Spinal cord (tissue), 10 donors: ENCODE measurements around the gene BBS9. TPM values are rescaled to one million over a fixed set of nuclear protein-coding genes. Genes with fewer than 3 reads are reported as not detected.
A peak's percentile ranks its signal among the peaks of the same experiment; 100 is the strongest.

Experiments used
- DNase-seq, 6 donors: peaks; one replicate each; pipeline versions ENCODE4 v3.0.0 to v3.0.0-alpha.2; 2013 to 2015; ENCODE audit warnings: low spot score in 6 of 6, low read depth in 4 of 6
- H3K27ac ChIP-seq: one replicate; pipeline ENCODE4 v1.5.1; 2013; ENCODE audit warnings: low read depth, low read length, control low read depth
- H3K27me3 ChIP-seq: one replicate; pipeline ENCODE4 v1.6.1; 2013; ENCODE audit warnings: low read length; ENCODE audit not compliant: control insufficient read depth, insufficient read depth
- H3K36me3 ChIP-seq: one replicate; pipeline ENCODE4 v1.6.1; 2013; ENCODE audit warnings: low read length; ENCODE audit not compliant: control insufficient read depth, insufficient read depth
- H3K4me1 ChIP-seq: one replicate; pipeline ENCODE4 v1.6.1; 2013; ENCODE audit warnings: low read length; ENCODE audit not compliant: control insufficient read depth, insufficient read depth
- H3K4me3 ChIP-seq: one replicate; pipeline ENCODE4 v1.5.1; 2013; ENCODE audit warnings: low read depth, low read length, control low read depth
- H3K9me3 ChIP-seq: one replicate; pipeline ENCODE4 v1.6.1; 2013; ENCODE audit warnings: low read length; ENCODE audit not compliant: control insufficient read depth, insufficient read depth
- WGBS: methylation state at CpG from one replicate; pipeline ENCODE4 v1.1.5; 2013; ENCODE audit warnings: missing lambda C conversion rate; ENCODE audit not compliant: insufficient coverage; 5-methylcytosine and 5-hydroxymethylcytosine counted together
- polyA plus RNA-seq, 2 donors: library from polyadenylated mRNA; unstranded; fragments of 120-200 nt; gene quantifications; one replicate each; pipeline ENCODE4 v1.2.1, GENCODE V29; 2013; ENCODE audit not compliant: insufficient read length in 2 of 2
- total RNA-seq, 2 donors: library from RNA; depleted of rRNA in 1 of 2; stranded (reverse); fragments of 120-200 nt in 1 of 2; fragments of >200 nt in 1 of 2; gene quantifications; one replicate each; pipeline versions ENCODE4 v1.2.3 to v1.2.4, GENCODE V29; 2013 to 2014
- donor health status: healthy.

The BBS9 gene
- total and polyA plus RNA-seq, 4 donors, result 19.3 to 67.8 (median 28.9) TPM

GRCh38 chr7:33581236-33581635 is 451.9 kb downstream of the BBS9 start:
- no peaks in the 10 kb centered on the region for H3K4me1 ChIP-seq
- no peak overlapping the region for H3K27ac ChIP-seq
- no peak for DNase-seq
- H3K9me3 ChIP-seq, result no peaks in the 10 kb centered on the region
- no peaks in the 10 kb centered on the region for H3K36me3 ChIP-seq
- 57% methylated on average over 1 of the region's 3 CpGs for WGBS
- H3K27me3 ChIP-seq, result no peaks in the 10 kb centered on the region
- no peak overlapping the region for H3K4me3 ChIP-seq

DNA sequence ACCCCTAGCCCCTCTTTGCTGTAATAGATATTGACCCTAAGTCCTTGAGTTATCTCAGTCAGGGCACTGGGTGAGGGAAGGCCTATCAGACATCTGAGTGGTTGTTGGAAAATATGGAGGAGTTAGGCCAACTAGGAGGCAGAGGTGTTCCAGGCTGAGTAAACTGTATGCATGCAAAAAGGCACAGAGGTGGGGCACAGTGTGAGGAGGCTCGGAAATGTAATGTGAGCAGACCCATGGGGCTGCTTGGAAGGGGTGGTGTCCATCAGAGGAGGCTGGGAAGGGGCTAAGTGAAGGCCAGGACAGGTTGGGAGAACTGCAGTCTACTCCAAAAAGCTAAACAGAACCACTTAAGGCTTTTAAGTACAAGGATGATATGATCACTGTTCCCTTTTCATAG is 452.7 kb downstream of the BBS9 start:
- Histone ChIP-seq H3K27me3 (no peaks in the 10 kb centered on the region), H3K4me3 (no peak overlapping the region), H3K36me3 (no peaks in the 10 kb centered on the region), H3K9me3 (no peaks in the 10 kb centered on the region), H3K4me1 (no peaks in the 10 kb centered on the region), H3K27ac (no peak overlapping the region)
- no peak for DNase-seq
- WGBS, result no CpG with 5 or more reads among the region's 1 CpG

DNA sequence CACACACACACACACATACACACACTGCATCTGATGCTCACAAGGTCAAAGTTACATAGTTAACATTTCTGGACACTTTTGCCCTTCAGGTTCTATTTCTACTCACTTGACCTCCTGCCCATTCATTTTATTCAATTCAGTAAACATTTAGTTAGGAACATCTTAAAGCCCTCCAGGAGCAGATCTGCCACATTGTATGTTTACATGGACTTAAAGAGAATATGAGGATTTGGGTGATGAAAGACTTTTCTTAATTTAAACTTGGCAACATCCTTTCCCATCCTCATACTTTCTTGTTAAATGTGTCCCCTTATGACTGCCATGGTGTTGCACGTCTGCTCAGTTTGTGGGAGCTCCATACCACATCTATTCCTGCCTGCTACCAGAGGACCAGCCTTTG is 453.2 kb downstream of the BBS9 start:
- H3K27ac ChIP-seq, result no peak overlapping the region
- 100% methylated on average over 1 of the region's 1 CpG for WGBS
- H3K9me3 ChIP-seq, result no peaks in the 10 kb centered on the region
- no peaks in the 10 kb centered on the region for H3K36me3 ChIP-seq
- H3K4me1 ChIP-seq, result no peaks in the 10 kb centered on the region
- H3K4me3 ChIP-seq, result no peak overlapping the region
- DNase-seq, result no peak
- H3K27me3 ChIP-seq, result no peaks in the 10 kb centered on the region

DNA sequence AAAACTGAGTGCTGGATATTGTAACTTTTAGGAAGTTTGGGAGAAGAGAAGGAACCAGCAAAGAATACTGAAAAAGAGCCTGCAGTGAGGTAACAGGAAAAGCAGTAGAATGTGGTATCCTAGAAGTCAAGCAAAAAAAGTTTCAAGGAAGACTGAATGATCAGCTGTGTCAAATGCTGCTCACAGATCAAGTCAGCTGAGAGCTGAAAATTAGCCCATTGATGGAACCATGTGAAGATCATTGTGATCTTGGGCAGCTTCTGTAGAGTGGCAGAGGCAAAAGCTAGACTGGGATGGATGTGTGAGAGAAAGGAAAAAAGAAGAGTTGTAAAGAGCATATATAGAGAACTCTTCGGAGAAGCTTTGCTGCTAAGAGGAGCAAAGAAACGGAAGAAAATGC is 460.5 kb downstream of the BBS9 start:
- Histone ChIP-seq H3K27me3 (no peaks in the 10 kb centered on the region), H3K36me3 (no peaks in the 10 kb centered on the region), H3K9me3 (no peaks in the 10 kb centered on the region), H3K27ac (no peak overlapping the region), H3K4me3 (no peak overlapping the region), H3K4me1 (no peaks in the 10 kb centered on the region)
- WGBS, result 100% methylated on average over 2 of the region's 2 CpGs
- DNase-seq, result no peak

DNA sequence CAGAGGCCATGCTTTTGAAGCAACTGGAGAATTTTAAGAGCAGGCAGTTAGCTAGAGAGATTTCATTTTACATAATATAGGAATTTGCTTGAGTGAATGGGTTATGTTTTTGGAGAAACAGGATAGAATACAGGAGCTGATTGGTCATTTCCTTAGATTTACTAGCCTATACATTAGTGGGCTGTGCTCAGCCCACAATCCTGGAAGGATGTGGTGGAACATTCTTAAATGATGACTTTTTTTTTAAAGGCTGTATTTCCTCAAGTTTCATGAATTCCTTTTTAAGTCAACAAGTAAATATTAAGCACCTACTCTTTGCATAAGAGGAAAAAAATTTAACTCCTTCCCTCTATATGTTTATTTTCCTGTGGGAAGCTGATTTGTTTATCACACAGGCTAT is 461.6 kb downstream of the BBS9 start:
- H3K27me3 ChIP-seq, result no peaks in the 10 kb centered on the region
- H3K4me1 ChIP-seq, result no peaks in the 10 kb centered on the region
- no peaks in the 10 kb centered on the region for H3K9me3 ChIP-seq
- H3K4me3 ChIP-seq, result no peak overlapping the region
- H3K36me3 ChIP-seq, result no peaks in the 10 kb centered on the region
- DNase-seq, result no peak
- H3K27ac ChIP-seq, result no peak overlapping the region

DNA sequence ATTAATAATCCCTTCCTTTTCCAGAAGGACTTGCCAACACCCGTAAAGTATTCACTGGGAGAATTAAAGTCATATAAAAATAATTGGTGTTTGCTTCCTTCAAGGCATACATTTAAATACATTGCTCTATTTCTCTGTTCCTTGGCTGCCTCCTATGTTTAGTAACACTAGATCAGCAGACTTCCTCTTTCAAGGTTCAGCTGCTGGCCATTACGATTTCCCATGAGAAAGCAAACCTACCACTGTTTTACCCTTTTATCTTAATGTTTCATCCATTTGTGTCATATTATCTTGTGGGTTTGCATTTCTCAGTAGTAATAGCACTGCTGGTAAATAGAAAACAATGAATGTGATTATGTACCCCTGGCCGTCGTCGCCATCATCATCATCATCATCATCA is 462.1 kb downstream of the BBS9 start:
- DNase-seq, result peak in 1 of 6 donors; percentile 44
- no peaks in the 10 kb centered on the region for H3K36me3 ChIP-seq
- WGBS, result no CpG with 5 or more reads among the region's 5 CpGs
- no peak overlapping the region for H3K4me3 ChIP-seq
- no peak overlapping the region for H3K27ac ChIP-seq
- no peaks in the 10 kb centered on the region for H3K9me3 ChIP-seq
- no peaks in the 10 kb centered on the region for H3K27me3 ChIP-seq
- H3K4me1 ChIP-seq, result no peaks in the 10 kb centered on the region

DNA sequence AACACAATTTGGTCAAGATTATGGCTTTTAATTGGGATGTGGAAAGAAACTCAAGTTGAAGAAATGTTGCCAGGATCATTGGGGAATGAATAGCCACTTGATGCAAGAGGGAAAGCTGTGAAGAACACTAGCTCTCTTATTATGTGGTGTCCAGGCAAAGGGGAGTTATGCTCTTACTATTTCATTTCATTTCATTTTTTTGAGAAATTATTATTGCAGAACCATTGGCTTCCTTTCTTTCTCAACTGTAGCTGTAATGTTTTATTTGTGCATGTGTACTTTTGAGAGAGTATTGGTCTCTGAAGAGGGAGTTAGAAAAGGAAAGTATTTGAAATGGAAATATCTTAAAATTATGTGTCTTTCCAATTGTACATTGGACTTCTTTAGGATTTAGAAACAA is 463.4 kb downstream of the BBS9 start:
- H3K9me3 ChIP-seq, result no peaks in the 10 kb centered on the region
- no peaks in the 10 kb centered on the region for H3K36me3 ChIP-seq
- no peak for DNase-seq
- no peak overlapping the region for H3K4me3 ChIP-seq
- H3K27me3 ChIP-seq, result no peaks in the 10 kb centered on the region
- H3K4me1 ChIP-seq, result no peaks in the 10 kb centered on the region
- H3K27ac ChIP-seq, result no peak overlapping the region

GRCh38 chr7:33593611-33594010 is 464.2 kb downstream of the BBS9 start:
- Histone ChIP-seq H3K4me1 (no peaks in the 10 kb centered on the region), H3K27me3 (no peaks in the 10 kb centered on the region), H3K9me3 (no peaks in the 10 kb centered on the region), H3K4me3 (no peak overlapping the region), H3K36me3 (no peaks in the 10 kb centered on the region), H3K27ac (peak overlapping the region; percentile 38)
- DNase-seq, result peak in 2 of 6 donors; percentile 14 to 53
- no CpG with 5 or more reads among the region's 3 CpGs for WGBS

DNA sequence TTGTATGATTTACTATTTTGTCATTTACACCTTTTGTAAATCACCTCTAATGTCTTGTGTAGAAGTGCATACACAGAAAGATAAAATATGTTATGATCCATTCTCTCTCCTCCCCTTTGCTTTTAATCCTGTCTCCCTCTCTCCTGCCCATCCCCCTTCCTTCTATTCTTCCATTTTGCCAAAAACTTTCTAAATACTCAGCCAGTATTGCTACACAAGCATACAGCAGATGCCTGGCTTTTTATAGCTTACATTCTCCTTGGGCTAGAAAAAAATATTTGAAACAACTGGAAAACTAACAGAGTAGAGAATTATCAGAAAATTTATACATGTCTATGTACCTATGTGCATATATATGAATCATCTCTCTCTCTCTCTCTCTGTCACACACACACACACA is 467.3 kb downstream of the BBS9 start:
- Histone ChIP-seq H3K27ac (no peak overlapping the region), H3K9me3 (no peaks in the 10 kb centered on the region), H3K4me1 (no peaks in the 10 kb centered on the region), H3K27me3 (no peaks in the 10 kb centered on the region), H3K4me3 (no peak overlapping the region), H3K36me3 (no peaks in the 10 kb centered on the region)
- no peak for DNase-seq

GRCh38 chr7:33597181-33597580 is 467.8 kb downstream of the BBS9 start:
- no peak overlapping the region for H3K27ac ChIP-seq
- H3K4me3 ChIP-seq, result no peak overlapping the region
- no CpG with 5 or more reads among the region's 1 CpG for WGBS
- H3K4me1 ChIP-seq, result no peaks in the 10 kb centered on the region
- H3K27me3 ChIP-seq, result no peaks in the 10 kb centered on the region
- H3K9me3 ChIP-seq, result no peaks in the 10 kb centered on the region
- DNase-seq, result no peak
- no peaks in the 10 kb centered on the region for H3K36me3 ChIP-seq

- H3K27ac ChIP-seq, result no peak overlapping the region
- no peaks in the 10 kb centered on the region for H3K36me3 ChIP-seq
- no peaks in the 10 kb centered on the region for H3K4me1 ChIP-seq
- no peaks in the 10 kb centered on the region for H3K9me3 ChIP-seq
- no peak for DNase-seq
- 80% methylated on average over 1 of the region's 4 CpGs for WGBS
- H3K4me3 ChIP-seq, result no peak overlapping the region
- no peaks in the 10 kb centered on the region for H3K27me3 ChIP-seq
Measured at GRCh38 chr7:33601101-33601500, 471.7 kb downstream of the BBS9 start.
